HepG2 (cell line): ENCODE results near the gene FGFBP2. TPM values are rescaled to one million over a fixed set of nuclear protein-coding genes. Genes with fewer than 3 reads are reported as not detected.
A peak's percentile ranks its signal among the peaks of the same experiment; 100 is the strongest.

ENCODE experiments used
- BORCS8-MEF2B ChIP-seq: sonication (generic); formaldehyde crosslinking; IDR thresholded peaks from 2 replicates; pipeline ENCODE4 v1.8.0; 2022; ENCODE audit warnings: mild to moderate bottlenecking, missing genetic modification reagents
- FOXA3 ChIP-seq: IDR thresholded peaks from 2 replicates; pipeline ENCODE4 v1.6.1; 2016; ENCODE audit warnings: missing genetic modification reagents, missing compliant biosample characterization
- FOXO1 ChIP-seq: sonication (generic); formaldehyde crosslinking; IDR thresholded peaks from 2 replicates; pipeline ENCODE4 v1.4.0; 2020; ENCODE audit warnings: missing genetic modification reagents
- JARID2 ChIP-seq: sonication (generic); formaldehyde crosslinking; IDR thresholded peaks from 2 replicates; pipeline ENCODE4 v1.8.1; 2023; ENCODE audit warnings: missing genetic modification reagents, inconsistent platforms; ENCODE audit not compliant: insufficient replicate concordance
- PAXIP1 ChIP-seq: sonication (generic); formaldehyde crosslinking; conservative IDR thresholded peaks from 2 replicates; pipeline ENCODE4 v1.4.0; 2020; ENCODE audit warnings: mild to moderate bottlenecking, missing genetic modification reagents, moderate library complexity
- RAD21 ChIP-seq: fragments of 450-650 bp; formaldehyde crosslinking; IDR thresholded peaks from 2 replicates; pipeline ENCODE4 v1.5.0; 2020; ENCODE audit warnings: mild to moderate bottlenecking
- REPIN1 ChIP-seq: sonication (generic); formaldehyde crosslinking; IDR thresholded peaks from 2 replicates; pipeline ENCODE4 v1.8.0; 2022; ENCODE audit warnings: missing genetic modification reagents, low read depth, mild to moderate bottlenecking, borderline replicate concordance
- RORA ChIP-seq: sonication (generic); formaldehyde crosslinking; IDR thresholded peaks from 2 replicates; pipeline ENCODE4 v1.5.0; 2020; ENCODE audit warnings: mild to moderate bottlenecking, missing genetic modification reagents, moderate library complexity
- RXRB ChIP-seq: IDR thresholded peaks from 2 replicates; pipeline ENCODE4 v1.6.1; 2016; ENCODE audit warnings: borderline replicate concordance, missing genetic modification reagents, missing compliant biosample characterization
- ZC3H13 ChIP-seq: sonication (generic); formaldehyde crosslinking; IDR thresholded peaks from 2 replicates; pipeline ENCODE4 v1.8.1; 2023; ENCODE audit warnings: mild to moderate bottlenecking, missing genetic modification reagents, moderate library complexity
- ZMYM4 ChIP-seq: sonication (generic); formaldehyde crosslinking; IDR thresholded peaks from 2 replicates; pipeline ENCODE4 v1.8.1; 2023; ENCODE audit warnings: mild to moderate bottlenecking, missing genetic modification reagents
- ZNF225 ChIP-seq: sonication (generic); formaldehyde crosslinking; IDR thresholded peaks from 2 replicates; pipeline ENCODE4 v1.4.0; 2020; ENCODE audit warnings: mild to moderate bottlenecking, missing genetic modification reagents
- ZNF670 ChIP-seq: sonication (generic); formaldehyde crosslinking; IDR thresholded peaks from 2 replicates; pipeline ENCODE4 v1.8.0; 2022; ENCODE audit warnings: mild to moderate bottlenecking, missing genetic modification reagents, borderline replicate concordance
- ZNF773 ChIP-seq: sonication (generic); formaldehyde crosslinking; IDR thresholded peaks from 2 replicates; pipeline ENCODE4 v1.4.0; 2020; ENCODE audit warnings: missing genetic modification reagents, borderline replicate concordance
- polyA plus RNA-seq, 8 experiments: library from polyadenylated mRNA; depleted of rRNA in 3 of 8; stranded (reverse) in 7 of 8; unstranded in 1 of 8; fragments of >200 nt; fragmentation: Illumina TruSeq in 4 of 8; extraction: Trizol in 4 of 8; gene quantifications; 2 replicates each; pipeline versions ENCODE4 v1.2.1 to v1.2.3, GENCODE V29; 2011 to 2016; ENCODE audit warnings: low read depth in 4 of 8, missing spikeins in 1 of 8, mixed read lengths in 1 of 8; ENCODE audit not compliant: insufficient read depth in 1 of 8
- total RNA-seq, 5 experiments: library from RNA; depleted of rRNA; stranded (reverse); fragments of >200 nt; fragmentation: Illumina TruSeq; extraction: Trizol; gene quantifications; 2 replicates each; pipeline ENCODE4 v1.2.3, GENCODE V29; 2016; ENCODE audit warnings: low read depth in 1 of 5
- TF ChIP-seq, protein P1 (sequence below): sonication (generic); formaldehyde crosslinking; IDR thresholded peaks from 2 replicates; pipeline ENCODE4 v1.5.1; 2020; ENCODE audit warnings: mild to moderate bottlenecking, missing genetic modification reagents, borderline replicate concordance
- TF ChIP-seq, protein P2 (sequence below): sonication (generic); formaldehyde crosslinking; conservative IDR thresholded peaks from 2 replicates; pipeline ENCODE4 v1.4.0; 2020; ENCODE audit warnings: missing genetic modification reagents
- TF ChIP-seq, protein P3 (sequence below): sonication (generic); formaldehyde crosslinking; IDR thresholded peaks from 2 replicates; pipeline ENCODE4 v1.5.0; 2020; ENCODE audit warnings: mild to moderate bottlenecking, missing genetic modification reagents, moderate library complexity

The FGFBP2 gene
- total and polyA plus RNA-seq, 2 of the 13 experiments (the other 11 are each of a cell fraction or from before 2014, with no cell fraction given) = not detected

- no peak for TF ChIP-seq PAXIP1 (CRISPR knock-in tag)
- no peak for TF ChIP-seq FOXA3
- TF ChIP-seq RAD21 (CRISPR knock-in tag) = peak; percentile 37; the same call in 1 of the 2 replicates
- TF ChIP-seq ZNF670 (CRISPR knock-in tag) = no peak
- TF ChIP-seq, protein P1, sequence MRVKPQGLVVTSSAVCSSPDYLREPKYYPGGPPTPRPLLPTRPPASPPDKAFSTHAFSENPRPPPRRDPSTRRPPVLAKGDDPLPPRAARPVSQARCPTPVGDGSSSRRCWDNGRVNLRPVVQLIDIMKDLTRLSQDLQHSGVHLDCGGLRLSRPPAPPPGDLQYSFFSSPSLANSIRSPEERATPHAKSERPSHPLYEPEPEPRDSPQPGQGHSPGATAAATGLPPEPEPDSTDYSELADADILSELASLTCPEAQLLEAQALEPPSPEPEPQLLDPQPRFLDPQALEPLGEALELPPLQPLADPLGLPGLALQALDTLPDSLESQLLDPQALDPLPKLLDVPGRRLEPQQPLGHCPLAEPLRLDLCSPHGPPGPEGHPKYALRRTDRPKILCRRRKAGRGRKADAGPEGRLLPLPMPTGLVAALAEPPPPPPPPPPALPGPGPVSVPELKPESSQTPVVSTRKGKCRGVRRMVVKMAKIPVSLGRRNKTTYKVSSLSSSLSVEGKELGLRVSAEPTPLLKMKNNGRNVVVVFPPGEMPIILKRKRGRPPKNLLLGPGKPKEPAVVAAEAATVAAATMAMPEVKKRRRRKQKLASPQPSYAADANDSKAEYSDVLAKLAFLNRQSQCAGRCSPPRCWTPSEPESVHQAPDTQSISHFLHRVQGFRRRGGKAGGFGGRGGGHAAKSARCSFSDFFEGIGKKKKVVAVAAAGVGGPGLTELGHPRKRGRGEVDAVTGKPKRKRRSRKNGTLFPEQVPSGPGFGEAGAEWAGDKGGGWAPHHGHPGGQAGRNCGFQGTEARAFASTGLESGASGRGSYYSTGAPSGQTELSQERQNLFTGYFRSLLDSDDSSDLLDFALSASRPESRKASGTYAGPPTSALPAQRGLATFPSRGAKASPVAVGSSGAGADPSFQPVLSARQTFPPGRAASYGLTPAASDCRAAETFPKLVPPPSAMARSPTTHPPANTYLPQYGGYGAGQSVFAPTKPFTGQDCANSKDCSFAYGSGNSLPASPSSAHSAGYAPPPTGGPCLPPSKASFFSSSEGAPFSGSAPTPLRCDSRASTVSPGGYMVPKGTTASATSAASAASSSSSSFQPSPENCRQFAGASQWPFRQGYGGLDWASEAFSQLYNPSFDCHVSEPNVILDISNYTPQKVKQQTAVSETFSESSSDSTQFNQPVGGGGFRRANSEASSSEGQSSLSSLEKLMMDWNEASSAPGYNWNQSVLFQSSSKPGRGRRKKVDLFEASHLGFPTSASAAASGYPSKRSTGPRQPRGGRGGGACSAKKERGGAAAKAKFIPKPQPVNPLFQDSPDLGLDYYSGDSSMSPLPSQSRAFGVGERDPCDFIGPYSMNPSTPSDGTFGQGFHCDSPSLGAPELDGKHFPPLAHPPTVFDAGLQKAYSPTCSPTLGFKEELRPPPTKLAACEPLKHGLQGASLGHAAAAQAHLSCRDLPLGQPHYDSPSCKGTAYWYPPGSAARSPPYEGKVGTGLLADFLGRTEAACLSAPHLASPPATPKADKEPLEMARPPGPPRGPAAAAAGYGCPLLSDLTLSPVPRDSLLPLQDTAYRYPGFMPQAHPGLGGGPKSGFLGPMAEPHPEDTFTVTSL = no peak
- TF ChIP-seq, protein P2, sequence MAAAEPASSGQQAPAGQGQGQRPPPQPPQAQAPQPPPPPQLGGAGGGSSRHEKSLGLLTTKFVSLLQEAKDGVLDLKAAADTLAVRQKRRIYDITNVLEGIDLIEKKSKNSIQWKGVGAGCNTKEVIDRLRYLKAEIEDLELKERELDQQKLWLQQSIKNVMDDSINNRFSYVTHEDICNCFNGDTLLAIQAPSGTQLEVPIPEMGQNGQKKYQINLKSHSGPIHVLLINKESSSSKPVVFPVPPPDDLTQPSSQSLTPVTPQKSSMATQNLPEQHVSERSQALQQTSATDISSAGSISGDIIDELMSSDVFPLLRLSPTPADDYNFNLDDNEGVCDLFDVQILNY (CRISPR knock-in tag) = no peak
- TF ChIP-seq FOXO1 (CRISPR knock-in tag) = no peak
- TF ChIP-seq ZNF773 (CRISPR knock-in tag) = no peak
- no peak for TF ChIP-seq RORA
- TF ChIP-seq RXRB = no peak
- TF ChIP-seq, protein P3, sequence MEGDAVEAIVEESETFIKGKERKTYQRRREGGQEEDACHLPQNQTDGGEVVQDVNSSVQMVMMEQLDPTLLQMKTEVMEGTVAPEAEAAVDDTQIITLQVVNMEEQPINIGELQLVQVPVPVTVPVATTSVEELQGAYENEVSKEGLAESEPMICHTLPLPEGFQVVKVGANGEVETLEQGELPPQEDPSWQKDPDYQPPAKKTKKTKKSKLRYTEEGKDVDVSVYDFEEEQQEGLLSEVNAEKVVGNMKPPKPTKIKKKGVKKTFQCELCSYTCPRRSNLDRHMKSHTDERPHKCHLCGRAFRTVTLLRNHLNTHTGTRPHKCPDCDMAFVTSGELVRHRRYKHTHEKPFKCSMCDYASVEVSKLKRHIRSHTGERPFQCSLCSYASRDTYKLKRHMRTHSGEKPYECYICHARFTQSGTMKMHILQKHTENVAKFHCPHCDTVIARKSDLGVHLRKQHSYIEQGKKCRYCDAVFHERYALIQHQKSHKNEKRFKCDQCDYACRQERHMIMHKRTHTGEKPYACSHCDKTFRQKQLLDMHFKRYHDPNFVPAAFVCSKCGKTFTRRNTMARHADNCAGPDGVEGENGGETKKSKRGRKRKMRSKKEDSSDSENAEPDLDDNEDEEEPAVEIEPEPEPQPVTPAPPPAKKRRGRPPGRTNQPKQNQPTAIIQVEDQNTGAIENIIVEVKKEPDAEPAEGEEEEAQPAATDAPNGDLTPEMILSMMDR (CRISPR knock-in tag) = peak; percentile 74
- TF ChIP-seq JARID2 (CRISPR knock-in tag) = no peak
- no peak for TF ChIP-seq ZC3H13 (CRISPR knock-in tag)
- TF ChIP-seq ZNF225 (CRISPR knock-in tag) = no peak
- 0 out of 2 replicates have a peak, but pooled peaks have one; percentile 25 for TF ChIP-seq ZMYM4 (CRISPR knock-in tag)
- TF ChIP-seq BORCS8-MEF2B (CRISPR knock-in tag) = 0 out of 2 replicates have a peak, but pooled peaks have one; percentile 33
- TF ChIP-seq REPIN1 (CRISPR knock-in tag) = no peak
Observed at GRCh38 chr4:15963001-15963451, at the start of gene FGFBP2 (continued).
